Measurements from ENCODE around the gene RNFT2. TPM values are rescaled to one million over a fixed set of nuclear protein-coding genes. Genes with fewer than 3 reads are reported as not detected.

The RNFT2 gene
- polyA plus RNA-seq, 1 donor from 2014 or later: 20.6 TPM

GRCh38 chr12:116870306-116870705 is 132.2 kb downstream of the RNFT2 start:
- Histone ChIP-seq H4K20me1 (ENCODE audit: insufficient read depth) (no peaks in the 10 kb centered on the region), H3K4me2 (ENCODE audit: low read length) (no peak overlapping the region), H3F3A (ENCODE audit: insufficient read depth, low read length, poor library complexity, severe bottlenecking) (no peaks in the 10 kb centered on the region), H3K9me2 (ENCODE audit: insufficient read depth, low read length) (no peaks in the 10 kb centered on the region), H3K9ac (ENCODE audit: low read length) (no peak overlapping the region), H2AFZ (ENCODE audit: low read depth, low read length) (no peak overlapping the region), H3K79me2 (replicated peaks; ENCODE audit: insufficient read depth, low read length) (no peaks in the 10 kb centered on the region), H3K27ac (ENCODE audit: low read length) (no peak overlapping the region), H3K27me3 (ENCODE audit: insufficient read depth, low read depth, low read length) (no peaks in the 10 kb centered on the region), H3K36me3 (ENCODE audit: insufficient read depth, low read length) (no peaks in the 10 kb centered on the region), H3K9me3 (ENCODE audit: low read length) (peaks cover 6% of the 10 kb centered on the region), H3K4me3 (ENCODE audit: low read length) (no peak overlapping the region)
- no peak for TF ChIP-seq EZH2 (IDR thresholded peaks at IDR 0.05; ENCODE audit: borderline replicate concordance, insufficient read depth, low read length, poor library complexity, severe bottlenecking)
- no peak for TF ChIP-seq EP300 (conservative IDR thresholded peaks at IDR 0.05; ENCODE audit: poor library complexity, severe bottlenecking)

- Histone ChIP-seq H3K36me3 (ENCODE audit: insufficient read depth, low read length) (no peaks in the 10 kb centered on the region), H3K27me3 (ENCODE audit: insufficient read depth, low read depth, low read length) (peaks cover 30% of the 10 kb centered on the region), H3K4me2 (ENCODE audit: low read length) (no peak overlapping the region), H3K9me3 (ENCODE audit: low read length) (peaks cover 6% of the 10 kb centered on the region), H3K79me2 (replicated peaks; ENCODE audit: insufficient read depth, low read length) (no peaks in the 10 kb centered on the region), H3K9ac (ENCODE audit: low read length) (no peak overlapping the region), H4K20me1 (ENCODE audit: insufficient read depth) (no peaks in the 10 kb centered on the region), H3K4me3 (ENCODE audit: low read length) (no peak overlapping the region), H2AFZ (ENCODE audit: low read depth, low read length) (no peak overlapping the region), H3K27ac (ENCODE audit: low read length) (no peak overlapping the region), H3K9me2 (ENCODE audit: insufficient read depth, low read length) (no peaks in the 10 kb centered on the region), H3F3A (ENCODE audit: insufficient read depth, low read length, poor library complexity, severe bottlenecking) (no peaks in the 10 kb centered on the region)
- no peak for TF ChIP-seq POLR2AphosphoS5 (IDR thresholded peaks at IDR 0.05)
- TF ChIP-seq TAF1 (IDR thresholded peaks at IDR 0.05; ENCODE audit: low read depth): no peak
- TF ChIP-seq SMC3 (conservative IDR thresholded peaks at IDR 0.05; ENCODE audit: poor library complexity): no peak
- TF ChIP-seq EP300 (conservative IDR thresholded peaks at IDR 0.05; ENCODE audit: poor library complexity, severe bottlenecking): no peak
- TF ChIP-seq MXI1 (conservative IDR thresholded peaks at IDR 0.05; ENCODE audit: poor library complexity, severe bottlenecking): no peak
- no peak for TF ChIP-seq CTCF (IDR thresholded peaks at IDR 0.05; ENCODE audit: poor library complexity, severe bottlenecking)
- TF ChIP-seq EZH2 (IDR thresholded peaks at IDR 0.05; ENCODE audit: borderline replicate concordance, insufficient read depth, low read length, poor library complexity, severe bottlenecking): no peak
- TF ChIP-seq RAD21 (conservative IDR thresholded peaks at IDR 0.05): no peak
- TF ChIP-seq REST (IDR thresholded peaks at IDR 0.05; ENCODE audit: borderline replicate concordance): no peak
These were observed 136.3 kb downstream of the RNFT2 start for GRCh38 chr12:116874324-116874995.

All from neural cell (in vitro differentiated cells).